Mesendoderm (in vitro differentiated cells): ENCODE measurements around the gene PITPNB.

ENCODE experiments used
- DNase-seq: peaks from one replicate; pipeline ENCODE4 v3.0.0; 2013
- H2AK5ac ChIP-seq: 2 replicates; pipeline ENCODE4 v1.6.1; 2013; ENCODE audit warnings: low read length, inconsistent platforms
- H2BK120ac ChIP-seq: 2 replicates; pipeline ENCODE4 v1.6.1; 2013; ENCODE audit warnings: low read depth, mild to moderate bottlenecking, low read length, moderate library complexity, mixed read lengths
- H2BK15ac ChIP-seq: replicated peaks from 2 replicates; pipeline ENCODE4 v1.6.1; 2013; ENCODE audit warnings: low read depth, mild to moderate bottlenecking, moderate library complexity
- H2BK5ac ChIP-seq: 2 replicates; pipeline ENCODE4 v1.6.1; 2013; ENCODE audit warnings: low read length, inconsistent platforms
- H3K18ac ChIP-seq: 2 replicates; pipeline ENCODE4 v1.6.1; 2013; ENCODE audit warnings: mild to moderate bottlenecking, low read length, mixed read lengths
- H3K23ac ChIP-seq: one replicate; pipeline ENCODE4 v1.6.1; 2013; ENCODE audit warnings: low read length
- H3K27ac ChIP-seq: 2 replicates; pipeline ENCODE4 v1.5.1; 2013; ENCODE audit warnings: low read depth, mild to moderate bottlenecking, inconsistent platforms, low read length, moderate library complexity
- H3K27me3 ChIP-seq: 2 replicates; pipeline ENCODE4 v1.6.1; 2013; ENCODE audit warnings: low read length, control low read depth, mild to moderate bottlenecking, inconsistent platforms; ENCODE audit not compliant: insufficient read depth, poor library complexity
- H3K36me3 ChIP-seq: 2 replicates; pipeline ENCODE4 v1.6.1; 2013; ENCODE audit warnings: low read length, inconsistent platforms; ENCODE audit not compliant: control insufficient read depth, insufficient read depth
- H3K4ac ChIP-seq: one replicate; pipeline ENCODE4 v1.6.1; 2013; ENCODE audit warnings: low read depth, mild to moderate bottlenecking, low read length, moderate library complexity
- H3K4me1 ChIP-seq: 2 replicates; pipeline ENCODE4 v1.6.1; 2013; ENCODE audit warnings: low read depth, low read length, inconsistent platforms; ENCODE audit not compliant: control insufficient read depth
- H3K4me2 ChIP-seq: 2 replicates; pipeline ENCODE4 v1.6.1; 2013; ENCODE audit warnings: low read length
- H3K4me3 ChIP-seq: 2 replicates; pipeline ENCODE4 v1.5.1; 2013; ENCODE audit warnings: mild to moderate bottlenecking, low read length
- H3K56ac ChIP-seq: one replicate; pipeline ENCODE4 v1.6.1; 2013; ENCODE audit warnings: low read length
- H3K79me1 ChIP-seq: 2 replicates; pipeline ENCODE4 v1.6.1; 2013; ENCODE audit warnings: low read length, inconsistent platforms
- H3K79me2 ChIP-seq: 2 replicates; pipeline ENCODE4 v1.6.1; 2013; ENCODE audit warnings: mild to moderate bottlenecking, low read length; ENCODE audit not compliant: control insufficient read depth, insufficient read depth
- H3K9ac ChIP-seq: 2 replicates; pipeline ENCODE4 v1.6.1; 2013; ENCODE audit warnings: low read length, inconsistent platforms
- H4K5ac ChIP-seq: one replicate; pipeline ENCODE4 v1.6.1; 2013; ENCODE audit warnings: low read length
- H4K8ac ChIP-seq: one replicate; pipeline ENCODE4 v1.6.1; 2013; ENCODE audit warnings: low read depth, mild to moderate bottlenecking, control low read depth, low read length, moderate library complexity
- WGBS: extraction: QIAGEN DNeasy Blood & Tissue Kit; methylation state at CpG from one replicate; pipeline ENCODE4 v1.1.7; 2013; ENCODE audit warnings: low lambda C conversion rate, missing lambda C conversion rate; ENCODE audit not compliant: insufficient coverage; ENCODE audit errors: extremely low coverage; 5-methylcytosine and 5-hydroxymethylcytosine counted together

The PITPNB gene

GRCh38 chr22:27820896-27821866 lies 97.9 kb downstream of the PITPNB start:
- H3K27ac ChIP-seq = no peak overlapping the region
- no peaks in the 10 kb centered on the region for H3K4me1 ChIP-seq
- no peak overlapping the region for H2BK5ac ChIP-seq
- H3K18ac ChIP-seq = no peak overlapping the region
- no peak overlapping the region for H3K4me2 ChIP-seq
- H3K79me2 ChIP-seq = no peaks in the 10 kb centered on the region
- no peak overlapping the region for H2BK120ac ChIP-seq
- H3K9ac ChIP-seq = no peak overlapping the region
- no peak overlapping the region for H2AK5ac ChIP-seq
- H3K4ac ChIP-seq = no peak overlapping the region
- no CpG with 5 or more reads among the region's 22 CpGs for WGBS
- no peaks in the 10 kb centered on the region for H3K36me3 ChIP-seq
- H2BK15ac ChIP-seq = no peak overlapping the region
- H4K5ac ChIP-seq = no peak overlapping the region
- no peak overlapping the region for H3K23ac ChIP-seq
- no peaks in the 10 kb centered on the region for H3K79me1 ChIP-seq
- H3K56ac ChIP-seq = no peak overlapping the region
- DNase-seq = peak; percentile 25
- H3K4me3 ChIP-seq = no peak overlapping the region
- H3K27me3 ChIP-seq = no peaks in the 10 kb centered on the region
- no peak overlapping the region for H4K8ac ChIP-seq

DNA sequence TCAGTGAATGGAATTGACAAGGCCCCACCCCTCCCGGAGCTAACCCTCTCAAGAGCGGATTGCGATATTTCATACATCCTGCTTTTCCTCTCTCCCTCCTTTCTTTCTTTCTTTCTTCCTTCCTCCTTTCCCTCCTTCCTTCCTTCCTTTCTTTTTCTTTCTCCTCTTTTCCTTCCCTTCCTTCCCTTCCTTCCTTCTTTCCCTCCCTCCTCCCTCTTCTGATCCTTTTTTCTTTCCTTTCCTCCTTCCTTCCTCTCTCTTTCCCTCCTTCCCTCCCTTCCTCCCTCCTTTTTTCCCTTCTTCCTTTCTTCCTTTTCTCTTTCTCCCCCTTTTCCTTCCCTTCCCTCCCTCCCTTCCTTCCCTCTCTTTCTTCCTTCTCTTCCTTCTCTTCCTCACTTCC lies 102.5 kb downstream of the PITPNB start:
- Histone ChIP-seq H3K56ac (no peak overlapping the region), H3K27ac (no peak overlapping the region), H3K79me2 (no peaks in the 10 kb centered on the region), H2BK15ac (no peak overlapping the region), H4K5ac (no peak overlapping the region), H4K8ac (no peak overlapping the region), H3K9ac (no peak overlapping the region), H2BK120ac (no peak overlapping the region), H3K23ac (no peak overlapping the region), H3K18ac (no peak overlapping the region), H3K4me2 (no peak overlapping the region), H3K4me3 (no peak overlapping the region), H3K4ac (no peak overlapping the region), H2AK5ac (no peak overlapping the region), H3K27me3 (no peaks in the 10 kb centered on the region), H3K4me1 (no peaks in the 10 kb centered on the region), H3K36me3 (no peaks in the 10 kb centered on the region), H3K79me1 (no peaks in the 10 kb centered on the region), H2BK5ac (no peak overlapping the region)
- DNase-seq = no peak
- WGBS = no CpG with 5 or more reads among the region's 3 CpGs

DNA sequence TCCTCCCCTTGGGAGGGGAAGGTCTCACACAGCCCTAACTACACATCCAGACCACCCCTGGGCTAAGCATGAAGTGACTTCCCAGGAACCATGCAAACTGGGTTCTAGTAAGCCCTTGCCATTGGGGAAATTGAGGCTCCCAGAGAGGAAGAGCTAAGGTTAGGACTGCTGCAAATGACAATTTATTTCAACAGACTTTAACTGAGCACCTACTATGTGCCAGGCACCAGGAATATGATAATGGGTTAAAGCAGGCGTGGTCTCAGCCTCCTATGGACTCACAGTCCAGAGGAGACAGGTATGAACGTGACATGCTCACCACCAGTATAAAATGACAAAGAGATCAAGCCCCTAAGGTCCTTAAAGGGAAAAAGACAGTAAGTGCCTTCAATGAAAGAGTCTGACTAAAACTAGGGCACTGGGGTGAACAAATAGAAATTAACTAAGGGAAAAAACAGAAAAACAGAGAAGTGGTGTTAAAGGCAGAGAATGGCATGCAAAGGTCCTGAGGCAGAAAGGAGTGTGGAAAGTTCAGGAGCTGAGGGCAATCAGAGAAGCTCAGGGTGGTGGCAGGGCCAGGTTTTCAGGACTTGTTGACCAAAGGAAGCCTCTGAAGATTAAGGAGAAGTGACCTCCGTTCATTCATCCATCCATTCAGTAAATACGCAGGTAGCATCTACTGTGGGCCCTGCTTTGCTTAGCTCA lies 103.1 kb downstream of the PITPNB start:
- H3K23ac ChIP-seq = no peak overlapping the region
- no peak overlapping the region for H3K9ac ChIP-seq
- H2BK5ac ChIP-seq = no peak overlapping the region
- H2BK120ac ChIP-seq = no peak overlapping the region
- H3K56ac ChIP-seq = no peak overlapping the region
- DNase-seq = no peak
- no peak overlapping the region for H3K4me2 ChIP-seq
- no peak overlapping the region for H3K4ac ChIP-seq
- no peaks in the 10 kb centered on the region for H3K79me2 ChIP-seq
- no CpG with 5 or more reads among the region's 4 CpGs for WGBS
- H3K4me1 ChIP-seq = peaks cover 5% of the 10 kb centered on the region
- no peak overlapping the region for H3K4me3 ChIP-seq
- H3K79me1 ChIP-seq = no peaks in the 10 kb centered on the region
- H3K27me3 ChIP-seq = no peaks in the 10 kb centered on the region
- no peaks in the 10 kb centered on the region for H3K36me3 ChIP-seq
- no peak overlapping the region for H4K5ac ChIP-seq
- H2BK15ac ChIP-seq = no peak overlapping the region
- H3K27ac ChIP-seq = no peak overlapping the region
- H2AK5ac ChIP-seq = no peak overlapping the region
- H4K8ac ChIP-seq = no peak overlapping the region
- no peak overlapping the region for H3K18ac ChIP-seq

- Histone ChIP-seq H3K4me2 (no peak overlapping the region), H3K79me1 (no peaks in the 10 kb centered on the region), H3K36me3 (no peaks in the 10 kb centered on the region), H3K4me3 (no peak overlapping the region), H3K27me3 (no peaks in the 10 kb centered on the region), H2BK120ac (no peak overlapping the region), H3K4me1 (peaks cover 11% of the 10 kb centered on the region), H3K27ac (no peak overlapping the region), H3K23ac (no peak overlapping the region), H3K4ac (no peak overlapping the region), H3K9ac (no peak overlapping the region), H2BK5ac (no peak overlapping the region), H2BK15ac (no peak overlapping the region), H3K18ac (no peak overlapping the region), H4K8ac (no peak overlapping the region), H4K5ac (no peak overlapping the region), H3K79me2 (no peaks in the 10 kb centered on the region), H2AK5ac (no peak overlapping the region), H3K56ac (no peak overlapping the region)
- no CpG with 5 or more reads among the region's 6 CpGs for WGBS
- DNase-seq = no peak
Measured at GRCh38 chr22:27814993-27815392, 104.1 kb downstream of the PITPNB start.

- Histone ChIP-seq H3K36me3 (no peaks in the 10 kb centered on the region), H2BK120ac (no peak overlapping the region), H3K27me3 (no peaks in the 10 kb centered on the region), H3K79me2 (no peaks in the 10 kb centered on the region), H3K4me1 (peaks cover 13% of the 10 kb centered on the region), H3K56ac (no peak overlapping the region), H2AK5ac (no peak overlapping the region), H3K27ac (no peak overlapping the region), H3K4ac (no peak overlapping the region), H2BK15ac (no peak overlapping the region), H3K79me1 (no peaks in the 10 kb centered on the region), H3K4me3 (no peak overlapping the region), H3K4me2 (no peak overlapping the region), H3K23ac (no peak overlapping the region), H3K18ac (no peak overlapping the region), H3K9ac (no peak overlapping the region), H4K5ac (no peak overlapping the region), H2BK5ac (no peak overlapping the region), H4K8ac (no peak overlapping the region)
- no CpG with 5 or more reads among the region's 3 CpGs for WGBS
- no peak for DNase-seq
Measured at GRCh38 chr22:27811778-27812177, 107.3 kb downstream of the PITPNB start.
